HUES6 (cell line): Measurements from ENCODE around the gene ACTN1.

Experiments used
- H3K27ac ChIP-seq: 2 replicates; pipeline ENCODE4 v1.7.0; 2013; ENCODE audit warnings: low read depth, mild to moderate bottlenecking, low read length, inconsistent platforms
- H3K27me3 ChIP-seq: 2 replicates; pipeline ENCODE4 v1.6.1; 2013; ENCODE audit warnings: low read length; ENCODE audit not compliant: control insufficient read depth, insufficient read depth
- H3K36me3 ChIP-seq: 2 replicates; pipeline ENCODE4 v1.6.1; 2013; ENCODE audit warnings: low read length; ENCODE audit not compliant: control insufficient read depth, insufficient read depth
- H3K4me1 ChIP-seq: 2 replicates; pipeline ENCODE4 v1.6.1; 2013; ENCODE audit warnings: low read length; ENCODE audit not compliant: control insufficient read depth, insufficient read depth
- H3K4me3 ChIP-seq: 2 replicates; pipeline ENCODE4 v1.5.1; 2013; ENCODE audit warnings: low read depth, low read length
- H3K9ac ChIP-seq: one replicate; pipeline ENCODE4 v1.6.1; 2013; ENCODE audit warnings: mild to moderate bottlenecking, low read length
- H3K9me3 ChIP-seq: 2 replicates; pipeline ENCODE4 v1.6.1; 2013; ENCODE audit warnings: low read depth, low read length; ENCODE audit not compliant: control insufficient read depth, insufficient read depth

ACTN1 gene

DNA sequence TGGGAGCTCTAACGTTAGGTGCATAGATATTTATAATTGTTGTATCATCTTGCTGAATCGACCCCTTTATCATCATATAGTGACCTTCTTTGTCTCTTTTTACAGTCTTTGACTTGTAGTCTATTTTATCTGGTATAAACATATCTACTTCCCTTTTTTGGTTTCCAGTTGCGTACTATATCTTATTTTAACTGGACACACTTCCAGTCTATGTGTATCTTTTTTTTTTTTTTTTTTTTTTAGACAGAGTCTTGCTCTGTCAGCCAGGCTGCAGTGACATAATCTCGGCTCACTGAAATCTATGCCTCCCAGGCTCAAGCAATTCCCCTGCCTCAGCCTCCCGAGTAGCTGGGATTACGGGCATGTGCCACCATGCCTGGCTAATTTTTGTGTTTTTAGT is 144.3 kb downstream of the ACTN1 start:
- H3K36me3 ChIP-seq = no peaks in the 10 kb centered on the region
- no peaks in the 10 kb centered on the region for H3K27me3 ChIP-seq
- no peak overlapping the region for H3K9ac ChIP-seq
- H3K4me3 ChIP-seq = no peak overlapping the region
- H3K4me1 ChIP-seq = no peaks in the 10 kb centered on the region
- H3K27ac ChIP-seq = no peak overlapping the region
- peaks cover 24% of the 10 kb centered on the region; the same call in 1 of the 2 replicates for H3K9me3 ChIP-seq

GRCh38 chr14:68828698-68829097 is 150.4 kb downstream of the ACTN1 start:
- Histone ChIP-seq H3K4me1 (no peaks in the 10 kb centered on the region), H3K9ac (no peak overlapping the region), H3K9me3 (no peaks in the 10 kb centered on the region; the same call in 1 of the 2 replicates), H3K4me3 (no peak overlapping the region), H3K27me3 (no peaks in the 10 kb centered on the region), H3K36me3 (no peaks in the 10 kb centered on the region), H3K27ac (no peak overlapping the region)

GRCh38 chr14:68825729-68826128 is 153.4 kb downstream of the ACTN1 start:
- H3K27me3 ChIP-seq = no peaks in the 10 kb centered on the region
- no peak overlapping the region for H3K27ac ChIP-seq
- no peak overlapping the region for H3K4me3 ChIP-seq
- no peak overlapping the region for H3K9ac ChIP-seq
- peaks cover 5% of the 10 kb centered on the region; the same call in 1 of the 2 replicates for H3K4me1 ChIP-seq
- no peaks in the 10 kb centered on the region for H3K36me3 ChIP-seq
- no peaks in the 10 kb centered on the region; the same call in 1 of the 2 replicates for H3K9me3 ChIP-seq

DNA sequence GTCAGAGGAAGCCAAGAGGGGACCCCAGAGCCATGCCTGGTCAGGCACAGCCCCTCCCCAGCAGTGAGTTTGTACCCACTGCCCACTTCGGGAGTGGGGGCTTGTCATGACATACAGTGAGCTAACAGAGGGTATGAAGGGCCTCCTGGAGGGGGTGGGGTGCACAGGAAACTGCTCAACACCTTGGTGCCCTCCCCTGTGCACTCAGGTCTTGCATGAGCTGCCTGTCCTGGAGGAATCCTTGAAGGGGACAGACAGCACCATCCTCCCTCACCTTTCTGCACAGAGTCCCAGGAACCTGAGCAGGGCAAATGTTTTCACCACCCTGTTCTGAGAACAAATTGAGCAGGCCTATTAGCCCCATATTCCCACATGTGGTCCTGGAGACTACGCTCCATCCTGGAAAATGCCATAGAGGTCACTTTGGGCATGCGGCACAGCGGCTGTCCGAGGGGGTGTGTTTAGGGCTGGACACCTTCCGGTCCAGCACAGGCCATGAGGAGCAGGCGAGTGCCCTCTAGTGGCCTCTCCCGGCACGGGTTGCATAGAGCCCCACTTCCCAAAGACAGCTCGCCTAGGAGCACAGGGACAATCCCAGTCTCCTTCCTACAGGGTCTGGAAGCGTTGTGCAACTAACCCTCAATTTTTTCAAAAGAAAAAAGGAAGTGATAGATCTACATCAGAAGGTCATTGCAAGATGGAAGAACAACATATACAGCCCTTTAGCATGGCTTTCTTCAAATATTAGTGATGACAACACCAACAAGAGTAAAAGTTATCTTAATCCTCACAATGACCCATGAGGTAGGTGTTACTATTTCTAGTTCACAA is 154.4 kb downstream of the ACTN1 start:
- Histone ChIP-seq H3K36me3 (no peaks in the 10 kb centered on the region), H3K27me3 (no peaks in the 10 kb centered on the region), H3K4me3 (no peak overlapping the region), H3K9ac (no peak overlapping the region), H3K9me3 (no peaks in the 10 kb centered on the region), H3K27ac (no peak overlapping the region), H3K4me1 (peaks cover 13% of the 10 kb centered on the region)

DNA sequence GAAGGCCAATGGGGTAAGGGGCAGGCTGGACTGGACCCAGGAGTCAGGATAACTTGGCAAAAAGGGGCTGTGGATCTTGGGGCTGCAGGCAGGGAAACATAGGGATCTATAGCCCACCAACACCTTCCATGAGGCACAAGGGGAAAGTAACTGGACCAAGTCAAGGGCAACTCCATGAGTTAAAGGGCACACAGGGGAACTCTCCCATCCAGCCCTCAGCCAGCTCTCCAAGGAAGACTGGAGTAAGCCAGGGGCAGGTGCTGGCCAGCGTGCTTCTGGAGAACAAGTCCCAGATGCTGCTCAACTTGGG is 154.9 kb downstream of the ACTN1 start:
- Histone ChIP-seq H3K9ac (no peak overlapping the region), H3K4me1 (peaks cover 19% of the 10 kb centered on the region), H3K27me3 (no peaks in the 10 kb centered on the region), H3K9me3 (no peaks in the 10 kb centered on the region), H3K36me3 (no peaks in the 10 kb centered on the region), H3K4me3 (no peak overlapping the region), H3K27ac (no peak overlapping the region)
